OCI-LY1 (cell line): ENCODE results near the gene LCE1F.

Source experiments
- H2AFZ ChIP-seq: fragments of 200-600 bp; sonication (generic), shearing (Covaris generic); 2 replicates; pipeline ENCODE4 v1.6.0; 2014; ENCODE audit warnings: antibody characterized with exemption, mild to moderate bottlenecking, low read length
- H3F3A ChIP-seq: fragments of 200-600 bp; sonication (generic), shearing (Covaris generic); 2 replicates; pipeline ENCODE4 v1.6.0; 2014; ENCODE audit warnings: mild to moderate bottlenecking, antibody characterized with exemption, low read length, moderate library complexity; ENCODE audit not compliant: insufficient read depth
- H3K27ac ChIP-seq: fragments of 200-600 bp; sonication (generic); 2 replicates; pipeline ENCODE4 v1.5.1; 2014; ENCODE audit warnings: low read length, mixed run types, mild to moderate bottlenecking, low read depth; ENCODE audit not compliant: poor library complexity, severe bottlenecking
- H3K27me3 ChIP-seq: fragments of 200-600 bp; sonication (generic); 2 replicates; pipeline ENCODE4 v1.6.0; 2014; ENCODE audit warnings: antibody characterized with exemption, mild to moderate bottlenecking, low read length, moderate library complexity; ENCODE audit not compliant: insufficient read depth
- H3K36me3 ChIP-seq: fragments of 200-600 bp; sonication (generic); 2 replicates; pipeline ENCODE4 v1.6.1; 2014; ENCODE audit warnings: mild to moderate bottlenecking, antibody characterized with exemption, low read length, moderate library complexity, mixed read lengths; ENCODE audit not compliant: insufficient read depth
- H3K4me1 ChIP-seq: fragments of 200-600 bp; sonication (generic); 2 replicates; pipeline ENCODE4 v1.5.1; 2014; ENCODE audit warnings: mild to moderate bottlenecking, low read length, moderate library complexity; ENCODE audit not compliant: insufficient read depth, severe bottlenecking
- H3K4me2 ChIP-seq: fragments of 200-600 bp; sonication (generic), shearing (Covaris generic); 2 replicates; pipeline ENCODE4 v1.6.1; 2014; ENCODE audit warnings: low read length
- H3K4me3 ChIP-seq: fragments of 200-600 bp; sonication (generic); 2 replicates; pipeline ENCODE4 v1.5.1; 2014; ENCODE audit warnings: low read length, low read depth, mild to moderate bottlenecking, mixed read lengths; ENCODE audit not compliant: poor library complexity, severe bottlenecking
- H3K79me2 ChIP-seq: fragments of 200-600 bp; shearing (Covaris generic); 2 replicates; pipeline ENCODE4 v1.6.1; 2016; ENCODE audit warnings: mixed run types, low read length, mixed read lengths; ENCODE audit not compliant: insufficient read depth
- H3K9ac ChIP-seq: fragments of 200-600 bp; sonication (generic), shearing (Covaris generic); 2 replicates; pipeline ENCODE4 v1.6.1; 2014; ENCODE audit warnings: mild to moderate bottlenecking, low read length, mixed read lengths
- H3K9me2 ChIP-seq: fragments of 200-600 bp; sonication (generic), shearing (Covaris generic); 2 replicates; pipeline ENCODE4 v1.6.1; 2014; ENCODE audit warnings: low read depth, mild to moderate bottlenecking, low read length, mixed read lengths
- H3K9me3 ChIP-seq: fragments of 200-600 bp; shearing (Covaris generic); 2 replicates; pipeline ENCODE4 v1.6.1; 2014; ENCODE audit warnings: low read length, mixed read lengths
- H4K20me1 ChIP-seq: fragments of 200-600 bp; sonication (generic), shearing (Covaris generic); 2 replicates; pipeline ENCODE4 v1.6.0; 2016; ENCODE audit warnings: mild to moderate bottlenecking, low read length; ENCODE audit not compliant: insufficient read depth
- EZH2 ChIP-seq: fragments of 200-600 bp; sonication (generic), shearing (Covaris generic); IDR thresholded peaks from 2 replicates; pipeline ENCODE4 v1.8.0; 2017; ENCODE audit warnings: borderline replicate concordance, mixed run types, mild to moderate bottlenecking, antibody characterized with exemption, low read length, moderate library complexity, mixed read lengths
- TF ChIP-seq, protein P1 (sequence below): fragments of 200-600 bp; sonication (generic), shearing (Covaris generic); IDR thresholded peaks from 2 replicates; pipeline ENCODE4 v1.5.1; 2017; ENCODE audit warnings: mild to moderate bottlenecking, antibody characterized with exemption, low read length, moderate library complexity, mixed read lengths

The LCE1F gene

DNA sequence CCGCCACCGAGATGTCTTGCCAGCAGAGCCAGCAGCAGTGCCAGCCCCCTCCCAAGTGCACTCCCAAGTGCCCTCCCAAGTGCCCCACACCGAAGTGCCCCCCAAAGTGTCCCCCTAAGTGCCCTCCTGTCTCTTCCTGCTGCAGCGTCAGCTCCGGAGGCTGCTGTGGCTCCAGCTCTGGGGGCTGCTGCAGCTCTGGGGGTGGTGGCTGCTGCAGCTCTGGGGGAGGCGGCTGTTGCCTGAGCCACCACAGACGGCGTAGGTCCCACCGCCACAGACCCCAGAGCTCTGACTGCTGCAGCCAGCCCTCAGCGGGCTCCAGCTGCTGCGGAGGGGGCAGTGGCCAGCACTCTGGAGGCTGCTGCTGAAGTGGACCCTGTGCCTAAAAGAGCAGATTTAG is 1.4 kb downstream of the LCE1F start:
- Histone ChIP-seq H3K9me2 (no peaks in the 10 kb centered on the region), H3K9ac (no peak overlapping the region), H3K4me3 (no peak overlapping the region), H2AFZ (no peak overlapping the region), H3K27ac (no peak overlapping the region), H3K4me1 (no peaks in the 10 kb centered on the region), H3K4me2 (no peak overlapping the region), H4K20me1 (no peaks in the 10 kb centered on the region), H3F3A (no peaks in the 10 kb centered on the region), H3K79me2 (no peaks in the 10 kb centered on the region), H3K27me3 (no peaks in the 10 kb centered on the region), H3K9me3 (no peaks in the 10 kb centered on the region), H3K36me3 (no peaks in the 10 kb centered on the region)
- TF ChIP-seq, protein P1, sequence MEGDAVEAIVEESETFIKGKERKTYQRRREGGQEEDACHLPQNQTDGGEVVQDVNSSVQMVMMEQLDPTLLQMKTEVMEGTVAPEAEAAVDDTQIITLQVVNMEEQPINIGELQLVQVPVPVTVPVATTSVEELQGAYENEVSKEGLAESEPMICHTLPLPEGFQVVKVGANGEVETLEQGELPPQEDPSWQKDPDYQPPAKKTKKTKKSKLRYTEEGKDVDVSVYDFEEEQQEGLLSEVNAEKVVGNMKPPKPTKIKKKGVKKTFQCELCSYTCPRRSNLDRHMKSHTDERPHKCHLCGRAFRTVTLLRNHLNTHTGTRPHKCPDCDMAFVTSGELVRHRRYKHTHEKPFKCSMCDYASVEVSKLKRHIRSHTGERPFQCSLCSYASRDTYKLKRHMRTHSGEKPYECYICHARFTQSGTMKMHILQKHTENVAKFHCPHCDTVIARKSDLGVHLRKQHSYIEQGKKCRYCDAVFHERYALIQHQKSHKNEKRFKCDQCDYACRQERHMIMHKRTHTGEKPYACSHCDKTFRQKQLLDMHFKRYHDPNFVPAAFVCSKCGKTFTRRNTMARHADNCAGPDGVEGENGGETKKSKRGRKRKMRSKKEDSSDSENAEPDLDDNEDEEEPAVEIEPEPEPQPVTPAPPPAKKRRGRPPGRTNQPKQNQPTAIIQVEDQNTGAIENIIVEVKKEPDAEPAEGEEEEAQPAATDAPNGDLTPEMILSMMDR = no peak
- no peak for TF ChIP-seq EZH2

DNA sequence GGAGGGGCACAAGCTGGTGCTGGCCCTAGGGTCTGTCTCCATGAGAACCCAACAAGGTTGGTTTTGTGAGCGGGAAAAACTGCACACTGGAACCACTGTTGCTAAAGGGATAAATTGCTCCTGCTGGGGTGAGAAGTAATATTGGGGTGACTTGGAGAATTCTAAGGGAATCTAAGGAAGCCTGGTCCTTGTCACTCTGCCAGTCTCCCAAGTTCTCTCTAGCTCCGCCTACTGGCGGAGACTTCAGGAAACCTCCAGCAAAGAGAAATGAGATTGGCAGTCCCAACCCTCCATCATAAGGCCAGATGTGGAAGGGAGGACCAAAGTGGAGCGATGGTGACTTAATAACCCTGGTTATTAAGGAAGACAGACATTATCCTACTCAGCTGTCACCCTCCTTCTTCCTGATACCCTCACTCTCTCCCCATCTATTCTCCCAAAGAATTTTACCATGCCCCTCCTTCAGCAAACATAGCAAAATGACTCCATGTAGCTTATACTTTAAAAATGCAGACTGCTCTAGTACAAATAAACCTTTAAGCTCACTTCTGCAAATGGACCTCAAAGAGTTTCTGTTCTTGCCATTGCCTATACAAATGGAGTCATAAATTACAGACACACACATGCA is 2.7 kb downstream of the LCE1F start:
- Histone ChIP-seq H3K27ac (no peak overlapping the region), H3K4me1 (no peaks in the 10 kb centered on the region), H2AFZ (no peak overlapping the region), H4K20me1 (no peaks in the 10 kb centered on the region), H3K36me3 (no peaks in the 10 kb centered on the region), H3K9me3 (no peaks in the 10 kb centered on the region), H3K4me2 (no peak overlapping the region), H3K4me3 (no peak overlapping the region), H3F3A (no peaks in the 10 kb centered on the region), H3K27me3 (no peaks in the 10 kb centered on the region), H3K9me2 (no peaks in the 10 kb centered on the region), H3K79me2 (no peaks in the 10 kb centered on the region), H3K9ac (no peak overlapping the region)
- TF ChIP-seq, protein P1 = peak; percentile 59; the same call in 1 of the 2 replicates
- TF ChIP-seq EZH2 = no peak

DNA sequence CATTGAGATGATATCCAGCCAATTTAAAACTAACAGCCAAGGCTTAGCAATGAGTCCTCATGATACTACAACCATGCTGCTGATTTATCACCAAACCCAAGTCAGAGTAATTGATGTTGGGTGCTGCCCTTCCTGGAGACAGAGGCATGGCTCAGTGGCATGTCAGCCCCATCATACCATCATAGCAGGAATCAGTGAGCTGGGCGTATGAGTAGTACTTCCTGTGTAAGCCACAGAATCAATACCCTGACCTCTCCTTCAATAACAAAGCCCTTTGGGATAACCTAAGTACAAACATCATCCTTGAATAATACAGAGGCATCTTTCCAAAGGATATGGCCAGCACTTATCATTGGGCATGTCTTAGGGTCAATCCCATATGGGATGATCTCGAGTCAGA is 8.2 kb downstream of the LCE1F start:
- H3K9ac ChIP-seq = no peak overlapping the region
- no peaks in the 10 kb centered on the region for H3K9me3 ChIP-seq
- H3K4me1 ChIP-seq = no peaks in the 10 kb centered on the region
- no peak overlapping the region for H3K4me3 ChIP-seq
- H3K27ac ChIP-seq = no peak overlapping the region
- no peak overlapping the region for H3K4me2 ChIP-seq
- no peaks in the 10 kb centered on the region for H4K20me1 ChIP-seq
- H3F3A ChIP-seq = no peaks in the 10 kb centered on the region
- no peaks in the 10 kb centered on the region for H3K9me2 ChIP-seq
- H3K36me3 ChIP-seq = no peaks in the 10 kb centered on the region
- TF ChIP-seq, protein P1 = no peak
- no peak for TF ChIP-seq EZH2
- no peak overlapping the region for H2AFZ ChIP-seq
- no peaks in the 10 kb centered on the region for H3K27me3 ChIP-seq
- H3K79me2 ChIP-seq = no peaks in the 10 kb centered on the region
